ENCODE data around the gene RNF144B.
"Not testable (repeated sequence)": the region's sequence is repeated elsewhere in the genome, so short reads cannot be mapped to it uniquely, and the experiment has no call there.

RNF144B gene

DNA sequence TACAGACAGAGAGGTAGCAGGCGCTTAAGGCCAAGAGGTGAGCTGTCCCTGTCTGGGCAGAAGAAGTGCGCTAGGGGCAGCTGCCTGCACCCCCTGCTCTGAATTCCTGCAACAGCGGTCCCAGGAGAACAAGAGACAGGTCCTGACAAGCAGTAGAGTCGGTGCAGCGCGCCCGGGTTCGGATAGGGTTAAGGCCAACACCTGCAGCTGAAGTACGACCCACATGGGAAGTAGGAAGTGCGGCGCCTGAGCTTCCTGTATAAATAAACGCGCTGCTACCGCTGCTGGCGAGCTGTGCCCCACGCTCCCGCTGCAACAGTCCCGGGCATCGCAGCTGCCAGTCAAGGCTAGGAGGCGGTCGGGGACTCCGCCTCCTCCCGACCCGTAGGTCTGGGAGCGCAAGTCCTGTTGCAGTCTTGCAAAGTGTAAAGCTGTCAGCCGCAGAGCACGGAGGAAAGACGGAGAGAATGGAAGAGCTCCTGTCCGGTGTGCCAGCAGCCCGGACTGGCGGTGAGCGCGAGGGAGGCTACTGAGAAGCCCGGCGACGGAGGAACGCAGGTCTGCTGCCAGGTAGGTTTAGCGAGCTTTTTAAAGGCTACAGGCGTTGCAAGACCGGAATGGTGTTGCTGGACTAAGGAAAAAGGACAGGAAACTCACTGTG lies at the start of gene RNF144B:
TSS of gene RNF144B (plus strand) at position 290 of the 661 bp plus-strand sequence. CDS start 12,185 bp downstream, outside the sequence.
- peak in 49 of 51 donors; percentile 7 to 80 (median 47) for DNase-seq

DNA sequence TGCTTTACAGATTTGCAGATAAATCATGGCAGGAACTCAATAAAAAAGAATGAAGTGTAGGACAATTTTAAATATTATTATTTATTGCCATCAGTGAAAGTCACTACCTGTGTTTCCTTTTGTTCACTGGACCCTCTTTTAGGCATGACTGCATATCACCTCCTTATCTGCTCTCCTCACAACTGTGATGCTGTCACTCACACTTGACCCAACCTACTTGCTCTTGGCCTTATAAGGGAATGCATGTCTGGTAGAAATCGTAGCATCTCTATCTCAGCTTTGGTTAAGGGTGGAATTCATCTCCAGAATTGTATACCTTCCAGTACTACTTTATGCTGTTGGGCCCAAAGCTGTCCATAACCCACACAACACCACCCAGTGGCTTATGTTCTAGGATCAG lies 47.6 kb upstream of the RNF144B start:
- DNase-seq: no peak

DNA sequence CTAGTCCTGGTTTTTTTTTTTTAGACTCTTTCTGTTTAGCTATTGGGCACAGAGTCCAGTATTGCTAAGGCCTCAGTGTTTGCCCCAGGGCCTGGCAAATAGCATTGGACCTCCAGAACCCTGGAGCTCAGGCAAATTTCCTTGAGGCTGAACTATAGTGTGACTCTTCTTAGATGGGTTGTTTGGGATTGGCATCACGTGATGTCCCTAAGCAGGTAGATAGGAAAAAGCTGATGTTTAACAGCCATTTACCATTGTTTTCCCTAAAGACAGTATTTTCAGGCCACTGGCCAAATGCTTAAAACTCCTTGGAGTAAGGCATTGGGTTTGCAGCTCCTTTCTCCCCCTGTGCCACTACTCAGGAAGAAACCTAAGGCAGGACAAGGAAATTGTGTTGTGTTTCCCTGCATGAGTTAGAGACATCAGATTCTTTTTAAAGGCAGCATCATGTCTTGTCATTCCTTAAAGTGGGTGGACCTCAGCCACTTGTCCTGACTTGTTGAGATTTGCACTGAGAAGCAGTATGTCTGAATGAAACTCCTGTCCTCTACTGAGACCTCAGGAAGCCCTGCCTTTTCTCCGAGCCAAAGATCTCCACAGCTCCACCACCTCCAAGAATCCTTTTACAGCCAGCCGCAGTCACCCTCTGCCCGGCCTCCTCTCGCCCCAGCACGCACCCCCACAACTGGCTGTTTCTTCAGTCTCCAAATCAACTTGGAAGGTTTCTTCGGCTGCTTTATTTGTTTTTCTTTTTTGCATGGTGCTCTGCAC lies 46.2 kb upstream of the RNF144B start:
- DNase-seq: no peak

DNA sequence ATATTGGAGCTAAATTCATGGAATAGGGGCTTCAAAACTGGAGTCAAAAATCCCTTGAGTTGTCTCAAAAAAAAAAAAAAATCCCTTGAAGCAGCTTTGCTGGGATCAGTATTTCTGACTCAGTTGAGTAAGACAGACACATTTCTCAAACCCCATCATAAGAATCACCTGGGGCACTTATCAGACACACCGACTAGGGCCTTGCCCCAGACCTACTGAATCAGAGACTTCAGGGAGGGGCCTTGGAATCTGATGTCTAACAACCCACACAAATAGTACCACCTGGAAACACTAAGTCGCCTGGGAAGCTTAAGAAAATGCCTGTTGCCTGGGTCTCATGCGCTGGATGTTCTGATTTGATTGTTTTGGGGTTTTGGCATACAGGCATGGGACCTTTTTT lies 44.9 kb upstream of the RNF144B start:
- no peak for DNase-seq

DNA sequence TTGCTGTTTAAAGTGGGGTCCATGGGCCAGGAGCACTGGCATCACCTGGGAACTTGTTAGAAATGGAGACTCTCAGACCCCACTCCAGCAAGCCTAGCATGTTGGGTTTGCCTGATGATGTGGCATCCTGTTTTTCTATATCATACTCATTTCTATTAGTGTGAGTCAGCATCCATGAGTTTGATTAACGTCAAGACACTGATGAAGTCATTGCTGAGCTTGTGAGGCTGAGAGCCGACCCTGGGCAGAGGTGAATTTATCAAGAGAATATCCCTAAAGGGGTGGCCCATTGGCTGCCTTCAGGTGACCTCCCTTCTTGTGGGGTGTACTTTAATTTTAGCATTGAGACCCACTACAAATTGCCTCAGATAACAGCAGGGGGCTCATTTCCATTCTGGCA lies 43.4 kb upstream of the RNF144B start:
- no peak for DNase-seq

DNA sequence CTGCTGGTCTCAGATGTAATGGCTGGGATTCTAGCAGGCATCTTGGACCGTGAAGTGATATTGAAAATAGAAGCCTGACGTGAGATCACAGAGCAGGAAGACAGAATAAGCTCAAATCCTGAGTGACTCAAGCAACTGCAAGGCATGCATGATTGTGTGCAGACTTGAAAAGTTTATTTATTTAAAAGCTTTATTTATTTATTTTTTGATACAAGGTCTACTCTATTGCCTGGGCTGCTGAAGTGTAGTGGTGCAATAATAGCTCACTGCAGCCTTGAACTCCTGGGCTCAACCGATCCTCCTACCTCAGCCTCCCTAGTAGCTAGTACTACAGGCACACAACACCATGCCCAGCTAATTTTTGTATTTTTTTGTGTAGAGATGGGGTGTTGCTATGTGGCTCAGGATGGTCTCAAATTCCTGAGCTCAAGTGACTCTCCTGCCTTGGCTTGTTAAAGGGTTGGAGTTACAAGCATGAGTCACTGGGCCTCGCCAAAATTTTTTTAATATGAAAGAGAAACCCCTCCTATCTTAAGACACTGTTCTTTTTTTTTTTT lies 40.1 kb upstream of the RNF144B start:
- no peak for DNase-seq

DNA sequence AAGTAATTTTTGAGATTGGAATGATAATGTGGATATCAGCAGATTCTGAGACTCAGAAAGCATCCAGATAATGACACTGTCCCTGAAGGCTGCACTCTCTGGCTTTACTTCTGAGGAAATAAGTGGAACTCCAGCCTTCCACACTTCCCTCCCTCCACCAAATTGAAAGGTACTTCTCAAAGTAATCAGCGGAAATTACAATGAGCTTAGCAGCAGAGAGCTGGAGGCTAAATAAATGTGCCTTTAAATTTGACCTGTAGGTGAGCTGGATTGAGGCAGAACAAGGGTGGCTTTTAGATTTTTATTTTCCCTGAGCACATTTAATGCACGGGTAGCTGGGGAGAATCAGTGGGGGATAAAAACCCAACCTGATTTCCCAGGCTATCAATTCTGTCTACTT lies 39.3 kb upstream of the RNF144B start:
- DNase-seq: no peak

DNA sequence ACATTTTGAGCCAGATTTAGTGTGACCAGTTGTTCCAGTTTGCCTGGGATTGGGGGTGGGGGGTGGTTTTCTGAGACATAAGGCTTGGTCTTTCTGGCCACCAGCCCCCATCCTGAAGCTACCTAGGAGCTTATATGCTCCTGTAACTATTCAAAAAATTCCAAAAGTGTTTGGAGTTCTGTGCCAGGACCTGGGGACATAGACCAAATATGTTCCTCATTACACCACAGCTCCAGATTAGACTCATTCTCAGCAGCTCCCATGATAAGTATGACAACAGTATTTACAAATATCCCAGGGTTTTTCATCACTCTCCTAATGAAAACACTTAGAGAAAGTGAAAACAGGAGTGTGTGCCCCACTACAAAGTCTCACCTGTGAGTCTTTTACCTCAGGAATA lies 37.8 kb upstream of the RNF144B start:
- no peak for DNase-seq

DNA sequence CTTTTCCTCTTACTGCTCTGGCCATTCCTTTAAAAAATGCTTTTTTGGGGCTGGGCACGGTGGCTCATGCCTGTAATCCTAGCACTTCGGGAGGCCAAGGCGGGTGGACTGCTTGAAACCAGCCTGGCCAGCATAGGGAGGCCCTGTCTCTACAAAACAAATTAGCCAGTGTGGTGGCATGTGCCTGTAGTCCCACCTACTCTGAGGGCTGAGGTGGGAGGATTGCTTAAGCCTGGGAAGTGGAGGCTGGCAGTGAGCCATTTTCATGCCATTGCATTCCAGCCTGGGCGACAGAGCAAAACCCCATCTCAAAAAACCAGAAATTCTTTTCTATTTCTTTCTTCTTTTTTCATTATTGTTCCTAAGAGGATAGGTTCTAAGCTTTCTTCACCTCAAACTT lies 36.9 kb upstream of the RNF144B start:
- no peak for DNase-seq

DNA sequence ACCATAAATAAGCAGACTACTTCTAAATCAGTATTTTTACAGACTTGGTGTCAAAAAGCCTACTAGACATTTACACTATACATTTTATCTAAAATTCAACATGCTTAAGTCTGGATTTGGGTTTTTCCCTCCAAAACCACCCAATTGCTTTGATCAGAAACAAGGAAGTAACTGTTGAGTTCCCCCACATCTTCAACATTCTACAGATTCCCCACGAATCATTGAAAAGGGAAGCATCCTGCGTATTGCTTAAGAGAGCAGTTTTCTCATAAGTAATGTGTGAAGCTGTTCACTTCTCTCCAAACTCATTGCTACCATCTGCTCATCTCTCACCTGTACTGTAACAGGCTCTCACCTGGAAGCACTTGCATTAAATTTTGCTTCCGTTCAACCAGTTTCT lies 36.4 kb upstream of the RNF144B start:
- DNase-seq: no peak

DNA sequence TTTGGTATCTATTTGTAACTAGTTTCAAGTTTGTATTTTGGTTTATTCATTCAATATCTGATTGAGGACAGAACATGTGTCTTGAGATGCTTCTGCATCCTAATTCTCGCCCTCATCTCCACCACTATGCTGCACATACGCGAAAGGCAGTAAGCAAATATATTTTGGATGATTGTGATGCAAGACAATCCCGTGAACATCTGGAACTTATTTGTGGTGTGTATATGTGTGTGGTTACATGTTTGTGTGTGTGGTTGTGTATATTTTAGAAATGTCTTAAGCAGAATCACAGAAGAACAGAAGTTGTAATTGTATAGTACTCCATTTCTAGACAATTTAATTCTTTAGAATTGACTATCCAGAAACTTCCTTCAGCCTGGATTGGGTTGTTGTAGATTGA lies 35.1 kb upstream of the RNF144B start:
- DNase-seq: no peak

DNA sequence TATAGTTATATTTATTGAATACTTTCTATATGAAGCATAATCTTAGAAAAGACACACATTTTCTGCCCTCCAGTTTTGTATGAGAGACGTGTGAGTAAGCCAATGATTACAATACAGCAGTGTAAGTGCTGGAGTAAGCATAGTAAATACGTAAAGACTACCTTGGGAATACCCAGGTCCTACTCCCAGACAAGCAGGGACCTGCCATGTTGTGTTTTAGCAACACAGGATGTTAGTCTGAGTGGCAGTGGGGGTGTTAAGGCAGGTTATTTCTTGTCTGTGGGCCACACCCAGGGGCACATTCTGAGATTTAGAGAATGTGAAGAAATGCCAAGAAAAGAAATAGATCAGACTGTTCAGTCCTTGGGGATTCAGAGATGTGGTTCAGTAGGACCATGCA lies 34.3 kb upstream of the RNF144B start:
- DNase-seq: no peak

DNA sequence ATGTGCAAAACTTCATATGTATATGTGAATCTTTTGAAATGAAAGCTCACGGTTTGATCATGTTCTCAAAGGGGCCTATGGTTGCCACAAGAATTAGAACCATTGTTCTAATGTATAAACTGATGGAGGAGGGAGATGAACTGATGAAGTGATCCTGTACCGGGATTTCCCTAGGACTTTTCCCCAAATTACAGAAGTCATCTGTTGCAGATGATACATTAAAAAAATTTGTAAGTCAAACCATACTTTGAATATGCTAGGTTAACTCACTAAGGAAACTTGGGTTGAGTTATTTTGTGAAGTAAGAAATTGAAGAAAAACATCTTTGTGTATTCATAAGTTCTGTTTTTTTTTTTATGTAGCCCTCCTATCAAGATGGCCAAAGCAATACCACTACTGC lies 33.9 kb upstream of the RNF144B start:
- DNase-seq: no peak

DNA sequence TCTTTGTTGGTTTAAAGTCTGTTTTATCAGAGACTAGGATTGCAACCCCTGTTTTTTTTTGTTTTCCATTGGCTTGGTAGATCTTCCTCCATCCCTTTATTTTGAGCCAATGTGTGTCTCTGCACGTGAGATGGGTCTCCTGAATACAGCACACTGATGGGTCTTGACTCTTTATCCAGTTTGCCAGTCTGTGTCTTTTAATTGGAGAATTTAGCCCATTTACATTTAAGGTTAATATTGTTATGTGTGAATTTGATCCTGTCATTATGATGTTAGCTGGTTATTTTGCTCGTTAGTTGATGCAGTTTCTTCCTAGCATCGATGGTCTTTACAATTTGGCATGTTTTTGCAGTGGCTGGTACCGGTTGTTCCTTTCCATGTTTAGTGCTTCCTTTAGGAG lies 29.6 kb upstream of the RNF144B start:
- DNase-seq: not testable (repeated sequence)

DNA sequence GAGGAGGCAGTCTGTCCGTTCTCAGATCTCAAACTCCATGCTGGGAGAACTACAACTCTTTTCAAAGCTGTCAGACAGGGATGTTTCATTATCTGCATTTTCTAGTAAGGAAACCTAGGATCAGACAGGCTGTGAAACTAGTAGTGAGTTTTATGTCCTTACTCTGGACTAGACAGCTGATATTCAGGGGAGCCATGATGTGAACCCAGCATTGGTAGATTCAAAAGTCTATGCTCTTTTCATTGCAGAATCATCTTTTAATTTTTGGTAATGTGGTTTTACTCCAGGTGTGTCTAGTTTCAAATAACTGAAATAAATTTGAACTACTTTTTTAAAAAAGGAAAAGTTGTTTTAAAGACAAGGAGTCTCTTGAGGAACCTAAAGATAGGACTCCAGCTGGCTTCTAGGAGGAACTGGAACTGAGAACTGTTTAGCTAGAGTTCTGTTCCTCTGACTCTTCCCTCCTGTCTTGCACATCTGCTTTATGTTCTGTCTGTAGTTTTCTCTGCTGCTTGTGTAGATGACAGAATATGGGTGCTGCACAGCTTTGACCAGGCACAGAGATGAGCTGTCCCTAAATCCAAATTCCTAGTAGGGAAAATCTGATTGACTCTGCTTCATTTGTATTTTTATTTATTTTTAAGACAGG lies 27.8 kb upstream of the RNF144B start:
- DNase-seq: no peak

DNA sequence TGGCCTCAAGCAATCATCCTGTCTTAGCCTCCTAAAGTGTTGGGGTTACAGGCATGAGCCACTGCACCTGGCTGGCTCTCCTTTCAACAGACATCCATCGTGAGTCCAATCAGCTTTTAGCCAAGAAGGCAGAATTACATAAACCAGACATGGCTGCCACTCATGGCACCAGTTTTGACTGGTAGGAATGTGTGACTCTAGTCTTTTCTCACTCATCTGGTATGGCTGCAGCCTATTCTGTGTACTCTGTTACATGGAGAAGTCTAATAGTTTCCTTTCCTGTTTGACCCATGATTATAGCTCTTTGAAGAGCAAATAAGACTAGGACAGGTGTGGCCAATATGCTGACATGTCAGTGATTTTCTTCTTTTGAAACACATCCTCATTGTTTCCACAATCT lies 27.0 kb upstream of the RNF144B start:
- DNase-seq: no peak

DNA sequence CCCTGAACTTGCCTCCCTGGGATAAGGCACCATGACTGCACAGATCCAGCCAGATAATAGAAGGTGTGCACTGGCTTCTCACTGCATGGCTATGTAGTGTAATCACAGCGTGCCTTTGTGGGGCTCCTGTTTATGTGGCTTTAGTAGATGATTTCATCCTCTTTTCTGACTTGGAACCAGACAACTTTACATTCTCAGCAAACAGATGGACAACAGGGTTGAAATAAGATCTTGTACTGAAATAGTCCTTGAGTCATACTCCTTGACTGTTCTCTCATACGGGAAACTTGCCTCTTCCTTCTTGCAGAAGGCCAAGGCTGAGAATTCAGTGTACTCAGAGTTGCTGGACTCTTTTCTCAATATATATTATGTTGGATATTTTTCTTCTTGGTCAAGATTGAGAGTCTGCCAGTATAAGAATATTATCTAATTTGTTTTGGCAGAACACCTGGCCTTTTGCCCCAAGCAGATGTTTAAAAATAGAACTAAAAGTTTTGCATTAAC lies 25.0 kb upstream of the RNF144B start:
- no peak for DNase-seq

DNA sequence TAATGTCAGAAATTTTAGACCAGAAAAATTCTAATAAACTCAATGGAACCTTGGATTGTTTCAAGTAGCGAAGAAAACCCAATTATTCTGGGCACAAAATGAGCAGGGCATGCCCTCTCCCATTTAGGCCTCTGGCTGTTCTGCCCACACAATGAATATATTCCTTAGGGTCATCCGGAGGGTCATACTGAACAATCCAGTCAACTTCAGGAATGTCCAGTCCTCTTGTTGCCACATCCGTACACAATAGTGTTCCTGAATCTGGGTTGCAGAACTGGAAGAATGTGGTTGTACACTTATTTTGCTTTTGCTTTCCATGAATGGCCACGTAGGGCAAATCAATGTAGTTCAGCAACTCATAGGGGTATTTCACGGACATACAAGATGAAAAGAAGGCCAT lies 23.4 kb upstream of the RNF144B start:
- DNase-seq: no peak

DNA sequence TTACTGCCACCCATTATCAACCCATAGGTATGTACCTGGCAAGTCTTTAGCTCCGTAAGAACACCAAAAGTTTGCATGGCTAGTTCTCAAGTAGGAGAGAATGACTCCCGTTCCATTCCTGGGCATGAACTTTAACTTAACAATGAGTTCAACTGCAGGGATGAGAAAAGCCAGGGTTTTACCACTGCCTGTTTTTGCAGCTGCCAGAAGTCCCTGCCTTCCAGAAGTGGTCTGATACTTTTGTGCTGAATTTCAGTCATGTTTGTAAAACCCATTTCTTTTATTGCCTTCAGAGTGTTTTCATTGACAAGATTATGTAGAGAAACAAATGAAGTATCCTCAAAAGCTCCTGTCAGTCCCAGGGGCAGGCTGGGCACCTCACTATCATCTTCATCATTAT lies 22.6 kb upstream of the RNF144B start:
- DNase-seq: not testable (repeated sequence)

DNA sequence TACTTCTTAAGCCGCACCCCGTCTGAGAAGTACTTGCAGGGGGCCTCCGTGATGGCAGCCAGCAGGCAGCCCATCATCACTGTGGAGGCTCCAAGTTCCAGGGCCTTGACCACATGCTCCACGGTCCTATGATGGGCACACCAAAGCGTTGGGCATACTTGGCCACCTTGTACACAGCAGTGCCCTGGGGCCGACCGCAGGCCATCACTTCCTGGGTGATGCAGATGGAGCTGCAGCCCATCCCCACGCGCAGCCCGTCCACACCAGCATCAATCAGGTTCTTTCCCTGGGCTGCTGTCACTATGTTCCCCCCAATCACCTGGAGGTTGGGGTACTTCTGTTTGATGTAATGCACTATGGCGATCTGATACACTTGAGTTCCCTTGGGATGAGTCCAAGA lies 19.8 kb upstream of the RNF144B start:
- no peak for DNase-seq

DNA sequence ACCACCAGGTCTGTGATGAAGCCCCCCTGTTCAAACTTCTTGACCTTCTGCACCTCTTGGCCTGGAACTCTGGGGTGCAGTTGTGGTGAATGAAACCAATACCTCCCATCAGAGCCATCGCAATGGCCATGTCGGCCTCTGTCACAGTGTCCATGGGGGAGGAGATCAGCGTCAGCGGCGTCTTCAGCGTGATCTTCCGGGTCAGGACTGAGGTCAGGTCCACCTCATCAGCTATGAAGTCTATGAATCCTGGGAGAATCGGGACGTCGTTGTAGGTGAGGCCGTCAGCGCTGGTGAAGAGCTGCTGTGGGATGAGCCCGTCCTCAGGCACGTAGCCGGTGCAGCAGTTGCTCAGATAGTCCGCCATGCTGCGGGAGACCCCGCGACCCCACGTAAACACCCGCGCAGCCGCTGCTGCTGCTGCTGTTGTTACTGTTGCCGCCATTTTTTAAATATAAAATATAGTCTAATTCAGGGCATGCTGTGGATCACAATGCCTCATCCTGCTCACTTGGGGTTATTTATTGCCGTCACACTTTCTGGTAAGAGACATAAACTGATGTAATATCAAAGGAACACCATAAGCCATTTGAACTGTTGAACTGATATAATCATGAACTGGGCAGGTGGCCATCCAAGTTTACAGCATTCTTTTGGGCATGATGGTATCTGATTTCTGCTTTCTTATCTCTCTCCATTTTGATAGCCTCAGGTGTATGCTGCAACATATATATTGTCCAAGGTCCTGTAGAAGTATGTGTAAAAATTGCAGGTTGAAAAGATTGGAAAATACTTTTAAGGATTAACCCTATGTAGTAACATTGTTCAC lies 18.7 kb upstream of the RNF144B start:
- DNase-seq: no peak

Measured in hypothalamus (tissue), 51 donors.